ENCODE measurements around the gene CHD9. TPM values are rescaled to one million over a fixed set of nuclear protein-coding genes. Genes with fewer than 3 reads are reported as not detected.
"Not testable (repeated sequence)": the region's sequence is repeated elsewhere in the genome, so short reads cannot be mapped to it uniquely, and the experiment has no call there.

Gene CHD9
- total and polyA plus RNA-seq, 2 donors, result 16.8 to 221 TPM

GRCh38 chr16:53258809-53259208 lies 204.0 kb downstream of the CHD9 start:
- no peaks in the 10 kb centered on the region for H3K4me1 ChIP-seq (ENCODE audit: insufficient read depth)
- H3K36me3 ChIP-seq (ENCODE audit: insufficient read depth), result peaks cover 3% of the 10 kb centered on the region
- WGBS, result 93% methylated on average over 3 of the region's 3 CpGs

GRCh38 chr16:53261276-53261675 lies 206.5 kb downstream of the CHD9 start:
- H3K4me1 ChIP-seq (ENCODE audit: insufficient read depth), result no peaks in the 10 kb centered on the region
- H3K27ac ChIP-seq (ENCODE audit: low read depth), result no peak overlapping the region
- no peak for DNase-seq (ENCODE audit: extremely low spot score)
- H3K4me3 ChIP-seq (ENCODE audit: low read depth, low read length), result no peak overlapping the region
- 97% methylated on average over 2 of the region's 2 CpGs for WGBS
- no peaks in the 10 kb centered on the region for H3K36me3 ChIP-seq (ENCODE audit: insufficient read depth)

More at GRCh38 chr16:53258809-53259208, 204.0 kb downstream of the CHD9 start:
- no peak for DNase-seq (ENCODE audit: extremely low spot score)
- H3K4me3 ChIP-seq (ENCODE audit: low read depth, low read length), result no peak overlapping the region
- H3K27ac ChIP-seq (ENCODE audit: low read depth), result no peak overlapping the region

- Histone ChIP-seq H3K27ac (ENCODE audit: low read depth) (no peak overlapping the region), H3K36me3 (ENCODE audit: insufficient read depth) (no peaks in the 10 kb centered on the region), H3K4me1 (ENCODE audit: insufficient read depth) (no peaks in the 10 kb centered on the region), H3K4me3 (ENCODE audit: low read depth, low read length) (no peak overlapping the region)
- WGBS, result 97% methylated on average over 2 of the region's 2 CpGs
- no peak for DNase-seq (ENCODE audit: extremely low spot score)
These were observed 207.9 kb downstream of the CHD9 start for GRCh38 chr16:53262645-53263044.

- no peaks in the 10 kb centered on the region for H3K36me3 ChIP-seq (ENCODE audit: insufficient read depth)
- no peak for DNase-seq (ENCODE audit: extremely low spot score)
- no peak overlapping the region for H3K4me3 ChIP-seq (ENCODE audit: low read depth, low read length)
- H3K4me1 ChIP-seq (ENCODE audit: insufficient read depth), result no peaks in the 10 kb centered on the region
- no peak overlapping the region for H3K27ac ChIP-seq (ENCODE audit: low read depth)
These were observed 211.4 kb downstream of the CHD9 start for GRCh38 chr16:53266156-53266555.

GRCh38 chr16:53278498-53278897 lies 223.7 kb downstream of the CHD9 start:
- DNase-seq (ENCODE audit: extremely low spot score); H3K27ac ChIP-seq (ENCODE audit: low read depth); H3K4me1 ChIP-seq (ENCODE audit: insufficient read depth); H3K4me3 ChIP-seq (ENCODE audit: low read depth, low read length): not testable (repeated sequence)
- WGBS, result 100% methylated on average over 1 of the region's 2 CpGs
- peaks cover 14% of the 10 kb centered on the region for H3K36me3 ChIP-seq (ENCODE audit: insufficient read depth)

GRCh38 chr16:53281280-53281679 lies 226.5 kb downstream of the CHD9 start:
- no peak for DNase-seq (ENCODE audit: extremely low spot score)
- Histone ChIP-seq H3K36me3 (ENCODE audit: insufficient read depth) (peaks cover 7% of the 10 kb centered on the region), H3K4me3 (ENCODE audit: low read depth, low read length) (no peak overlapping the region), H3K4me1 (ENCODE audit: insufficient read depth) (no peaks in the 10 kb centered on the region), H3K27ac (ENCODE audit: low read depth) (no peak overlapping the region)
- 72% methylated on average over 2 of the region's 2 CpGs for WGBS

- 67% methylated on average over 2 of the region's 2 CpGs for WGBS
- Histone ChIP-seq H3K4me3 (ENCODE audit: low read depth, low read length) (no peak overlapping the region), H3K36me3 (ENCODE audit: insufficient read depth) (peaks cover 7% of the 10 kb centered on the region), H3K27ac (ENCODE audit: low read depth) (no peak overlapping the region), H3K4me1 (ENCODE audit: insufficient read depth) (no peaks in the 10 kb centered on the region)
- DNase-seq (ENCODE audit: extremely low spot score), result no peak
These were observed 227.1 kb downstream of the CHD9 start for GRCh38 chr16:53281859-53282258.

- no peak for DNase-seq (ENCODE audit: extremely low spot score)
- Histone ChIP-seq H3K27ac (ENCODE audit: low read depth) (no peak overlapping the region), H3K4me3 (ENCODE audit: low read depth, low read length) (no peak overlapping the region), H3K4me1 (ENCODE audit: insufficient read depth) (no peaks in the 10 kb centered on the region), H3K36me3 (ENCODE audit: insufficient read depth) (peaks cover 10% of the 10 kb centered on the region)
- WGBS, result 80% methylated on average over 5 of the region's 5 CpGs
These were observed 227.5 kb downstream of the CHD9 start for GRCh38 chr16:53282328-53282727.

- DNase-seq (ENCODE audit: extremely low spot score), result peak; percentile 1
- Histone ChIP-seq H3K36me3 (ENCODE audit: insufficient read depth) (peaks cover 10% of the 10 kb centered on the region), H3K27ac (ENCODE audit: low read depth) (no peak overlapping the region), H3K4me1 (ENCODE audit: insufficient read depth) (no peaks in the 10 kb centered on the region), H3K4me3 (ENCODE audit: low read depth, low read length) (no peak overlapping the region)
- 67% methylated on average over 3 of the region's 3 CpGs for WGBS
These were observed 228.5 kb downstream of the CHD9 start for GRCh38 chr16:53282975-53283946.

GRCh38 chr16:53285236-53285635 lies 230.4 kb downstream of the CHD9 start:
- H3K36me3 ChIP-seq (ENCODE audit: insufficient read depth), result peaks cover 12% of the 10 kb centered on the region
- no peak overlapping the region for H3K27ac ChIP-seq (ENCODE audit: low read depth)
- no peak for DNase-seq (ENCODE audit: extremely low spot score)
- 89% methylated on average over 2 of the region's 2 CpGs for WGBS
- no peak overlapping the region for H3K4me3 ChIP-seq (ENCODE audit: low read depth, low read length)
- no peaks in the 10 kb centered on the region for H3K4me1 ChIP-seq (ENCODE audit: insufficient read depth)

- Histone ChIP-seq H3K4me1 (ENCODE audit: insufficient read depth) (no peaks in the 10 kb centered on the region), H3K27ac (ENCODE audit: low read depth) (no peak overlapping the region), H3K4me3 (ENCODE audit: low read depth, low read length) (no peak overlapping the region), H3K36me3 (ENCODE audit: insufficient read depth) (peaks cover 9% of the 10 kb centered on the region)
- no peak for DNase-seq (ENCODE audit: extremely low spot score)
- WGBS, result 95% methylated on average over 5 of the region's 5 CpGs
These were observed 235.7 kb downstream of the CHD9 start for GRCh38 chr16:53290520-53290919.

- H3K27ac ChIP-seq (ENCODE audit: low read depth), result no peak overlapping the region
- DNase-seq (ENCODE audit: extremely low spot score), result no peak
- WGBS, result 78% methylated on average over 2 of the region's 2 CpGs
- H3K36me3 ChIP-seq (ENCODE audit: insufficient read depth), result peaks cover 10% of the 10 kb centered on the region
- H3K4me1 ChIP-seq (ENCODE audit: insufficient read depth), result no peaks in the 10 kb centered on the region
- no peak overlapping the region for H3K4me3 ChIP-seq (ENCODE audit: low read depth, low read length)
These were observed 237.1 kb downstream of the CHD9 start for GRCh38 chr16:53291757-53292392.

- DNase-seq (ENCODE audit: extremely low spot score), result no peak
- Histone ChIP-seq H3K27ac (ENCODE audit: low read depth) (no peak overlapping the region), H3K4me1 (ENCODE audit: insufficient read depth) (no peaks in the 10 kb centered on the region), H3K36me3 (ENCODE audit: insufficient read depth) (peaks cover 8% of the 10 kb centered on the region), H3K4me3 (ENCODE audit: low read depth, low read length) (no peak overlapping the region)
These were observed 242.7 kb downstream of the CHD9 start for GRCh38 chr16:53297477-53297876.

- 95% methylated on average over 2 of the region's 2 CpGs for WGBS
- Histone ChIP-seq H3K4me1 (ENCODE audit: insufficient read depth) (no peaks in the 10 kb centered on the region), H3K36me3 (ENCODE audit: insufficient read depth) (peaks cover 4% of the 10 kb centered on the region), H3K4me3 (ENCODE audit: low read depth, low read length) (no peak overlapping the region), H3K27ac (ENCODE audit: low read depth) (no peak overlapping the region)
- no peak for DNase-seq (ENCODE audit: extremely low spot score)
These were observed 249.5 kb downstream of the CHD9 start for GRCh38 chr16:53304334-53304733.
